GM23338 (cell line): ENCODE measurements around the gene RENBP. TPM values are rescaled to one million over a fixed set of nuclear protein-coding genes. Genes with fewer than 3 reads are reported as not detected.

ENCODE experiments used
- ATAC-seq: fragments of 200-7000 bp; cut with Tn5 transposase; 3 replicates; pipeline ENCODE4 v1.9.1; 2020
- DNase-seq: peaks from one replicate; pipeline ENCODE4 v3.0.0-alpha.2; 2015; ENCODE audit warnings: low spot score
- H2AFZ ChIP-seq: fragments of 200-600 bp; sonication (generic); 2 replicates; pipeline ENCODE4 v1.8.0; 2016; ENCODE audit warnings: antibody characterized with exemption, mild to moderate bottlenecking, moderate library complexity
- H3F3A ChIP-seq: fragments of 200-600 bp; sonication (generic); replicated peaks from 2 replicates; pipeline ENCODE4 v1.8.0; 2017; ENCODE audit warnings: antibody characterized with exemption, mixed run types, low read depth
- H3K27ac ChIP-seq: fragments of 200-600 bp; sonication (generic); 2 replicates; pipeline ENCODE4 v1.6.1; 2016; ENCODE audit warnings: low read depth
- H3K27me3 ChIP-seq: fragments of 200-600 bp; sonication (generic); 2 replicates; pipeline ENCODE4 v1.8.0; 2016; ENCODE audit warnings: mild to moderate bottlenecking, mixed run types, moderate library complexity; ENCODE audit not compliant: insufficient read depth
- H3K36me3 ChIP-seq: fragments of 200-600 bp; sonication (generic); 2 replicates; pipeline ENCODE4 v1.8.0; 2016; ENCODE audit warnings: mild to moderate bottlenecking; ENCODE audit not compliant: insufficient read depth
- H3K4me1 ChIP-seq: fragments of 200-600 bp; sonication (generic); 2 replicates; pipeline ENCODE4 v1.8.0; 2016; ENCODE audit warnings: mild to moderate bottlenecking, moderate library complexity; ENCODE audit not compliant: insufficient read depth
- H3K4me2 ChIP-seq: fragments of 200-600 bp; sonication (generic); 2 replicates; pipeline ENCODE4 v1.7.1; 2017; ENCODE audit warnings: mixed run types
- H3K4me3 ChIP-seq: fragments of 200-600 bp; sonication (generic); 2 replicates; pipeline ENCODE4 v1.6.1; 2016; ENCODE audit warnings: mixed run types
- H3K79me2 ChIP-seq: fragments of 200-600 bp; sonication (generic); replicated peaks from 2 replicates; pipeline ENCODE4 v1.8.0; 2017; ENCODE audit warnings: mild to moderate bottlenecking; ENCODE audit not compliant: insufficient read depth
- H3K9me2 ChIP-seq: fragments of 200-600 bp; sonication (generic); 2 replicates; pipeline ENCODE4 v1.8.0; 2017; ENCODE audit not compliant: insufficient read depth
- H4K20me1 ChIP-seq: fragments of 200-600 bp; sonication (generic); replicated peaks from 2 replicates; pipeline ENCODE4 v1.8.0; 2017; ENCODE audit warnings: mild to moderate bottlenecking; ENCODE audit not compliant: insufficient read depth
- H3K27ac Mint-ChIP-seq: 2 replicates; pipeline ENCODE4 v1.8.0; 2020; ENCODE audit warnings: inconsistent platforms, mild to moderate bottlenecking, moderate library complexity, mixed read lengths
- H3K27me3 Mint-ChIP-seq: 3 replicates; pipeline ENCODE4 v1.8.0; 2022; ENCODE audit warnings: low read depth, mild to moderate bottlenecking, moderate library complexity, mixed read lengths, inconsistent platforms; ENCODE audit not compliant: insufficient read depth, poor library complexity
- H3K36me3 Mint-ChIP-seq: 3 replicates; pipeline ENCODE4 v1.8.0; 2021; ENCODE audit warnings: low read depth, mild to moderate bottlenecking, inconsistent platforms, moderate library complexity, mixed read lengths
- H3K4me1 Mint-ChIP-seq: 3 replicates; pipeline ENCODE4 v1.8.0; 2020; ENCODE audit warnings: mild to moderate bottlenecking, inconsistent platforms, mixed read lengths
- H3K4me3 Mint-ChIP-seq: 3 replicates; pipeline ENCODE4 v1.8.0; 2021; ENCODE audit warnings: moderate library complexity, mild to moderate bottlenecking, inconsistent platforms, mixed read lengths
- H3K9me3 Mint-ChIP-seq: 3 replicates; pipeline ENCODE4 v1.8.0; 2020; ENCODE audit warnings: moderate library complexity, mild to moderate bottlenecking, inconsistent platforms, mixed read lengths
- CREB1 ChIP-seq: fragments of 250-450 bp; sonication (Bioruptor Pico); IDR thresholded peaks from 2 replicates; pipeline ENCODE4 v1.5.0; 2020; ENCODE audit warnings: low read depth, mild to moderate bottlenecking, moderate library complexity
- EZH2 ChIP-seq: fragments of 200-600 bp; sonication (generic); IDR thresholded peaks from one replicate; pipeline ENCODE4 v1.8.0; 2017; ENCODE audit warnings: antibody characterized with exemption, mild to moderate bottlenecking, low read depth; ENCODE audit not compliant: unreplicated experiment
- EZH2phosphoT487 ChIP-seq: fragments of 200-600 bp; sonication (generic); IDR thresholded peaks from one replicate; pipeline ENCODE4 v1.8.1; 2018; ENCODE audit warnings: antibody characterized with exemption; ENCODE audit not compliant: unreplicated experiment
- JUNB ChIP-seq: IDR thresholded peaks from one replicate; pipeline ENCODE4 v1.6.1; 2016; ENCODE audit warnings: antibody characterized with exemption; ENCODE audit not compliant: unreplicated experiment
- POLR2AphosphoS5 ChIP-seq: IDR thresholded peaks from 2 replicates; pipeline ENCODE4 v1.6.1; 2016; ENCODE audit warnings: antibody characterized with exemption, low read depth
- STAT1 ChIP-seq: IDR thresholded peaks from one replicate; pipeline ENCODE4 v1.6.1; 2016; ENCODE audit warnings: antibody characterized with exemption; ENCODE audit not compliant: unreplicated experiment
- ZNF331 ChIP-seq: fragments of 250-450 bp; sonication (Bioruptor Pico); IDR thresholded peaks from 2 replicates; pipeline ENCODE4 v1.5.0; 2020; ENCODE audit warnings: low read depth, mild to moderate bottlenecking, moderate library complexity
- ZNF462 ChIP-seq: fragments of 250-450 bp; sonication (Bioruptor Pico); IDR thresholded peaks from 2 replicates; pipeline ENCODE4 v1.5.0; 2020; ENCODE audit warnings: mild to moderate bottlenecking, moderate library complexity
- long read RNA-seq: library from polyadenylated mRNA; unstranded; transcript quantifications from one replicate; pipeline ENCODE4 v2.0.0, GENCODE V29; 2020; ENCODE audit not compliant: unreplicated experiment
- polyA plus RNA-seq: library from polyadenylated mRNA; unstranded; fragments of >200 nt; fragmentation: Nextera tagmentation; extraction: Ambion mirVana; gene quantifications from 2 replicates; pipeline ENCODE4 v1.2.1, GENCODE V29; 2016
- total RNA-seq: library from RNA; depleted of rRNA; stranded (reverse); fragments of >200 nt; shearing (Covaris generic); gene quantifications from 2 replicates; pipeline ENCODE4 v1.2.3, GENCODE V29; 2014; rRNA removed
- TF ChIP-seq, protein P1 (sequence below): IDR thresholded peaks from 2 replicates; pipeline ENCODE4 v1.6.1; 2016; ENCODE audit warnings: antibody characterized with exemption
- TF ChIP-seq, protein P2 (sequence below), 2 experiments: fragments of 200-600 bp in 1 of 2; sonication (generic) in 1 of 2; conservative IDR thresholded peaks; 2 replicates each; pipeline versions ENCODE4 v1.5.1 to v1.6.1; 2016 to 2017; ENCODE audit warnings: antibody characterized with exemption in 2 of 2, low read depth in 2 of 2, mild to moderate bottlenecking in 2 of 2, moderate library complexity in 1 of 2

RENBP gene
- 8.6 and 10.3 TPM in 2 replicates for total RNA-seq
- 1.5 and 2.0 TPM in 2 replicates for polyA plus RNA-seq
- long read RNA-seq: 0 reads

- peak; percentile 8 for ATAC-seq
These were observed at the start of gene RENBP for GRCh38 chrX:153944140-153944799. RENBP (minus strand) TSS chrX:153944643; CDS start chrX:153944610, 33 bp downstream.

GRCh38 chrX:153993978-153994377 lies 49.5 kb upstream of the RENBP start:
- Histone ChIP-seq H3K27ac (no peak overlapping the region), H3K79me2 (no peaks in the 10 kb centered on the region), H2AFZ (no peak overlapping the region), H3K4me1 (no peaks in the 10 kb centered on the region), H3K36me3 (no peaks in the 10 kb centered on the region), H3K9me2 (no peaks in the 10 kb centered on the region), H3K4me2 (no peak overlapping the region), H3K4me3 (no peak overlapping the region), H3K27me3 (no peaks in the 10 kb centered on the region), H3F3A (no peaks in the 10 kb centered on the region), H4K20me1 (no peaks in the 10 kb centered on the region)
- Mint-ChIP-seq H3K9me3 (no peaks in the 10 kb centered on the region), H3K4me3 (no peak overlapping the region), H3K27ac (no peak overlapping the region), H3K4me1 (no peaks in the 10 kb centered on the region), H3K36me3 (no peaks in the 10 kb centered on the region), H3K27me3 (no peaks in the 10 kb centered on the region)
- ATAC-seq (no peak), DNase-seq (no peak)
- TF ChIP-seq, protein P1, sequence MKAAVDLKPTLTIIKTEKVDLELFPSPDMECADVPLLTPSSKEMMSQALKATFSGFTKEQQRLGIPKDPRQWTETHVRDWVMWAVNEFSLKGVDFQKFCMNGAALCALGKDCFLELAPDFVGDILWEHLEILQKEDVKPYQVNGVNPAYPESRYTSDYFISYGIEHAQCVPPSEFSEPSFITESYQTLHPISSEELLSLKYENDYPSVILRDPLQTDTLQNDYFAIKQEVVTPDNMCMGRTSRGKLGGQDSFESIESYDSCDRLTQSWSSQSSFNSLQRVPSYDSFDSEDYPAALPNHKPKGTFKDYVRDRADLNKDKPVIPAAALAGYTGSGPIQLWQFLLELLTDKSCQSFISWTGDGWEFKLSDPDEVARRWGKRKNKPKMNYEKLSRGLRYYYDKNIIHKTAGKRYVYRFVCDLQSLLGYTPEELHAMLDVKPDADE: no peak
- no peak for TF ChIP-seq ZNF331 (CRISPR knock-in tag)
- TF ChIP-seq EZH2phosphoT487: no peak
- TF ChIP-seq, protein P2, sequence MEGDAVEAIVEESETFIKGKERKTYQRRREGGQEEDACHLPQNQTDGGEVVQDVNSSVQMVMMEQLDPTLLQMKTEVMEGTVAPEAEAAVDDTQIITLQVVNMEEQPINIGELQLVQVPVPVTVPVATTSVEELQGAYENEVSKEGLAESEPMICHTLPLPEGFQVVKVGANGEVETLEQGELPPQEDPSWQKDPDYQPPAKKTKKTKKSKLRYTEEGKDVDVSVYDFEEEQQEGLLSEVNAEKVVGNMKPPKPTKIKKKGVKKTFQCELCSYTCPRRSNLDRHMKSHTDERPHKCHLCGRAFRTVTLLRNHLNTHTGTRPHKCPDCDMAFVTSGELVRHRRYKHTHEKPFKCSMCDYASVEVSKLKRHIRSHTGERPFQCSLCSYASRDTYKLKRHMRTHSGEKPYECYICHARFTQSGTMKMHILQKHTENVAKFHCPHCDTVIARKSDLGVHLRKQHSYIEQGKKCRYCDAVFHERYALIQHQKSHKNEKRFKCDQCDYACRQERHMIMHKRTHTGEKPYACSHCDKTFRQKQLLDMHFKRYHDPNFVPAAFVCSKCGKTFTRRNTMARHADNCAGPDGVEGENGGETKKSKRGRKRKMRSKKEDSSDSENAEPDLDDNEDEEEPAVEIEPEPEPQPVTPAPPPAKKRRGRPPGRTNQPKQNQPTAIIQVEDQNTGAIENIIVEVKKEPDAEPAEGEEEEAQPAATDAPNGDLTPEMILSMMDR (conservative IDR thresholded peaks at IDR 0.05; ENCODE audit: low read depth in 2 of 2): no peak
- no peak for TF ChIP-seq EZH2
- TF ChIP-seq STAT1: no peak
- no peak for TF ChIP-seq JUNB
- no peak for TF ChIP-seq ZNF462 (CRISPR knock-in tag)
- no peak for TF ChIP-seq POLR2AphosphoS5

More at GRCh38 chrX:153944140-153944799, at the start of gene RENBP:
- no peaks in the 10 kb centered on the region for H3K36me3 ChIP-seq
- H3K27me3 ChIP-seq: no peaks in the 10 kb centered on the region
- H3K36me3 Mint-ChIP-seq: peaks cover 10% of the 10 kb centered on the region
- H3K4me2 ChIP-seq: peak within 1 kb of the TSS; percentile 71
- no peak within 1 kb of the TSS for H3K27ac Mint-ChIP-seq
- no peaks in the 10 kb centered on the region for H3K9me2 ChIP-seq
- peaks cover 5% of the 10 kb centered on the region for H3K27me3 Mint-ChIP-seq
- H4K20me1 ChIP-seq: no peaks in the 10 kb centered on the region
- H2AFZ ChIP-seq: no peak within 1 kb of the TSS
- H3K4me1 Mint-ChIP-seq: peaks cover 32% of the 10 kb centered on the region
- no peaks in the 10 kb centered on the region for H3F3A ChIP-seq
- no peaks in the 10 kb centered on the region for H3K9me3 Mint-ChIP-seq
- peak within 1 kb of the TSS; percentile 62 for H3K4me3 Mint-ChIP-seq
- H3K4me3 ChIP-seq: peak within 1 kb of the TSS; percentile 41; the same call in 1 of the 2 replicates
- no peak within 1 kb of the TSS for H3K27ac ChIP-seq
- H3K79me2 ChIP-seq: no peaks in the 10 kb centered on the region
- peak; percentile 70 for DNase-seq
- TF ChIP-seq CREB1 (CRISPR knock-in tag): 0 out of 2 replicates have a peak, but pooled peaks have one; percentile 3
- TF ChIP-seq EZH2: no peak
- peaks cover 4% of the 10 kb centered on the region; the same call in 1 of the 2 replicates for H3K4me1 ChIP-seq
